Liver (tissue), 3 donors: ENCODE data around the gene GSE1.

Source experiments
- EGR1 ChIP-seq, 2 donors: IDR thresholded peaks; 2 replicates each; pipeline ENCODE4 v1.6.1; 2016 to 2018; ENCODE audit warnings: antibody characterized with exemption in 2 of 2, low read depth in 2 of 2
- FOXA2 ChIP-seq: IDR thresholded peaks from 2 replicates; pipeline ENCODE4 v1.6.1; 2016; ENCODE audit warnings: antibody characterized with exemption
- HNF4A ChIP-seq, 2 donors: conservative IDR thresholded peaks; 2 replicates each; pipeline ENCODE4 v1.6.1; 2016; ENCODE audit warnings: antibody characterized with exemption in 2 of 2, mild to moderate bottlenecking in 2 of 2
- MAX ChIP-seq: IDR thresholded peaks from 2 replicates; pipeline ENCODE4 v1.6.1; 2016; ENCODE audit warnings: antibody characterized with exemption
- TAF1 ChIP-seq: conservative IDR thresholded peaks from 2 replicates; pipeline ENCODE4 v1.6.1; 2016; ENCODE audit warnings: antibody characterized with exemption, mild to moderate bottlenecking
- TF ChIP-seq, protein P1 (sequence below): IDR thresholded peaks from 2 replicates; pipeline ENCODE4 v1.6.1; 2016; ENCODE audit warnings: antibody characterized with exemption, mild to moderate bottlenecking
- TF ChIP-seq, protein P2 (sequence below): fragments of 150-350 bp; IDR thresholded peaks from 2 replicates; pipeline ENCODE4 v1.5.1; 2017; ENCODE audit warnings: improper control_type of control experiment, low read depth, low read length; ENCODE audit not compliant: missing input control
- TF ChIP-seq, protein P3 (sequence below): IDR thresholded peaks from 2 replicates; pipeline ENCODE4 v1.6.1; 2016; ENCODE audit warnings: antibody characterized with exemption
- donor health status: healthy.
- donor health status: healthy.

DNA sequence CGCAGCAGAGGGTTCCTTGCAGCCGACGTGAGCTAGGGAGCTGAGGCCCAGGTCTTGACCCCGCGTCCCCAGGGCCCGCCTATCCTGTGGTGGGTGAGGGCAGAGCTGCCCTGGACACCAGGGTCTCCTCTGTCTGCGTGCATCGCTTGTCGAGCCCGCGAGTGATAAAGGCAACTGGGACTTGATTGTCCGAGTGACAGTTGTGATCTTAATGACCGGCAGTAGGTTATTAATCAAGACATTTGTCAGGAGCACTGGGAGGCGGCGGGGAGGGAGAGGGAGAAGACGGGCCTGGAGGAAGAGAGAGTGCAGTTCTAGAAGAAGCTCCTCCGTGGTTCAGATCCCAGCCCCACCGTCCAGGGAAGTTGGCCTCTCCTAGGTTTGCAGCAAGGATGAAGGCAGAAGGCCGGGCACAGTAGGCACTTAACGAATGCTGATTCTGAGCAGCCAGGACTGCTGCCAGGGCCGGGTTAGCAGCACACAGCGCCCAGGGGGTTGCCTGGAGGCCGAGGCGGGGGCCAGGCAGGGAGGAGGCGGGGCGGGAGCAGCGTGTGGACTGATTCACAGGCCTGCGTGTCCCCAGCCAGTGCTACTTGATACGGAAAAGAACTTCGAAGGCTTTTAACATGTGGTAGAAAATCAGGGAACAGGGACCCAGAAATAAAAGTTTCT lies 11.3 kb upstream of the GSE1 start:
- TF ChIP-seq, protein P1, sequence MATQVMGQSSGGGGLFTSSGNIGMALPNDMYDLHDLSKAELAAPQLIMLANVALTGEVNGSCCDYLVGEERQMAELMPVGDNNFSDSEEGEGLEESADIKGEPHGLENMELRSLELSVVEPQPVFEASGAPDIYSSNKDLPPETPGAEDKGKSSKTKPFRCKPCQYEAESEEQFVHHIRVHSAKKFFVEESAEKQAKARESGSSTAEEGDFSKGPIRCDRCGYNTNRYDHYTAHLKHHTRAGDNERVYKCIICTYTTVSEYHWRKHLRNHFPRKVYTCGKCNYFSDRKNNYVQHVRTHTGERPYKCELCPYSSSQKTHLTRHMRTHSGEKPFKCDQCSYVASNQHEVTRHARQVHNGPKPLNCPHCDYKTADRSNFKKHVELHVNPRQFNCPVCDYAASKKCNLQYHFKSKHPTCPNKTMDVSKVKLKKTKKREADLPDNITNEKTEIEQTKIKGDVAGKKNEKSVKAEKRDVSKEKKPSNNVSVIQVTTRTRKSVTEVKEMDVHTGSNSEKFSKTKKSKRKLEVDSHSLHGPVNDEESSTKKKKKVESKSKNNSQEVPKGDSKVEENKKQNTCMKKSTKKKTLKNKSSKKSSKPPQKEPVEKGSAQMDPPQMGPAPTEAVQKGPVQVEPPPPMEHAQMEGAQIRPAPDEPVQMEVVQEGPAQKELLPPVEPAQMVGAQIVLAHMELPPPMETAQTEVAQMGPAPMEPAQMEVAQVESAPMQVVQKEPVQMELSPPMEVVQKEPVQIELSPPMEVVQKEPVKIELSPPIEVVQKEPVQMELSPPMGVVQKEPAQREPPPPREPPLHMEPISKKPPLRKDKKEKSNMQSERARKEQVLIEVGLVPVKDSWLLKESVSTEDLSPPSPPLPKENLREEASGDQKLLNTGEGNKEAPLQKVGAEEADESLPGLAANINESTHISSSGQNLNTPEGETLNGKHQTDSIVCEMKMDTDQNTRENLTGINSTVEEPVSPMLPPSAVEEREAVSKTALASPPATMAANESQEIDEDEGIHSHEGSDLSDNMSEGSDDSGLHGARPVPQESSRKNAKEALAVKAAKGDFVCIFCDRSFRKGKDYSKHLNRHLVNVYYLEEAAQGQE: no peak
- TF ChIP-seq, protein P2, sequence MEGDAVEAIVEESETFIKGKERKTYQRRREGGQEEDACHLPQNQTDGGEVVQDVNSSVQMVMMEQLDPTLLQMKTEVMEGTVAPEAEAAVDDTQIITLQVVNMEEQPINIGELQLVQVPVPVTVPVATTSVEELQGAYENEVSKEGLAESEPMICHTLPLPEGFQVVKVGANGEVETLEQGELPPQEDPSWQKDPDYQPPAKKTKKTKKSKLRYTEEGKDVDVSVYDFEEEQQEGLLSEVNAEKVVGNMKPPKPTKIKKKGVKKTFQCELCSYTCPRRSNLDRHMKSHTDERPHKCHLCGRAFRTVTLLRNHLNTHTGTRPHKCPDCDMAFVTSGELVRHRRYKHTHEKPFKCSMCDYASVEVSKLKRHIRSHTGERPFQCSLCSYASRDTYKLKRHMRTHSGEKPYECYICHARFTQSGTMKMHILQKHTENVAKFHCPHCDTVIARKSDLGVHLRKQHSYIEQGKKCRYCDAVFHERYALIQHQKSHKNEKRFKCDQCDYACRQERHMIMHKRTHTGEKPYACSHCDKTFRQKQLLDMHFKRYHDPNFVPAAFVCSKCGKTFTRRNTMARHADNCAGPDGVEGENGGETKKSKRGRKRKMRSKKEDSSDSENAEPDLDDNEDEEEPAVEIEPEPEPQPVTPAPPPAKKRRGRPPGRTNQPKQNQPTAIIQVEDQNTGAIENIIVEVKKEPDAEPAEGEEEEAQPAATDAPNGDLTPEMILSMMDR: no peak
- no peak for TF ChIP-seq TAF1
- no peak for TF ChIP-seq EGR1 (IDR thresholded peaks at IDR 0.05; ENCODE audit: low read depth in 2 of 2)
- TF ChIP-seq MAX: no peak
- TF ChIP-seq, protein P3, sequence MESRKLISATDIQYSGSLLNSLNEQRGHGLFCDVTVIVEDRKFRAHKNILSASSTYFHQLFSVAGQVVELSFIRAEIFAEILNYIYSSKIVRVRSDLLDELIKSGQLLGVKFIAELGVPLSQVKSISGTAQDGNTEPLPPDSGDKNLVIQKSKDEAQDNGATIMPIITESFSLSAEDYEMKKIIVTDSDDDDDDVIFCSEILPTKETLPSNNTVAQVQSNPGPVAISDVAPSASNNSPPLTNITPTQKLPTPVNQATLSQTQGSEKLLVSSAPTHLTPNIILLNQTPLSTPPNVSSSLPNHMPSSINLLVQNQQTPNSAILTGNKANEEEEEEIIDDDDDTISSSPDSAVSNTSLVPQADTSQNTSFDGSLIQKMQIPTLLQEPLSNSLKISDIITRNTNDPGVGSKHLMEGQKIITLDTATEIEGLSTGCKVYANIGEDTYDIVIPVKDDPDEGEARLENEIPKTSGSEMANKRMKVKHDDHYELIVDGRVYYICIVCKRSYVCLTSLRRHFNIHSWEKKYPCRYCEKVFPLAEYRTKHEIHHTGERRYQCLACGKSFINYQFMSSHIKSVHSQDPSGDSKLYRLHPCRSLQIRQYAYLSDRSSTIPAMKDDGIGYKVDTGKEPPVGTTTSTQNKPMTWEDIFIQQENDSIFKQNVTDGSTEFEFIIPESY: no peak
- TF ChIP-seq HNF4A (conservative IDR thresholded peaks at IDR 0.05): no peak
- TF ChIP-seq FOXA2: no peak
